Astrocyte (in vitro differentiated cells and primary cell): ENCODE results near the gene SCLT1. TPM values are rescaled to one million over a fixed set of nuclear protein-coding genes. Genes with fewer than 3 reads are reported as not detected.
A peak's percentile ranks its signal among the peaks of the same experiment; 100 is the strongest.

ENCODE experiments used
- DNase-seq: peaks from one replicate; pipeline ENCODE4 v3.0.0-alpha.2; 2010; ENCODE audit warnings: low read depth
- FAIRE-seq: peaks from 2 replicates; lab custom pipeline; 2011; peaks lifted over from hg19 to GRCh38; lab: Jason Lieb, UNC
- H2AFZ ChIP-seq: 2 replicates; pipeline ENCODE4 v1.6.0; 2012; ENCODE audit warnings: low read depth, low read length, inconsistent platforms
- H3K27ac ChIP-seq: 2 replicates; pipeline ENCODE4 v1.5.1; 2011; ENCODE audit warnings: low read depth, low read length, inconsistent platforms
- H3K27me3 ChIP-seq: 2 replicates; pipeline ENCODE4 v1.6.0; 2011; ENCODE audit warnings: low read length, inconsistent platforms; ENCODE audit not compliant: insufficient read depth
- H3K36me3 ChIP-seq: 2 replicates; pipeline ENCODE4 v1.5.1; 2011; ENCODE audit warnings: low read length, inconsistent platforms; ENCODE audit not compliant: insufficient read depth
- H3K4me1 ChIP-seq: 2 replicates; pipeline ENCODE4 v1.5.1; 2011; ENCODE audit warnings: low read length, inconsistent platforms; ENCODE audit not compliant: insufficient read depth
- H3K4me2 ChIP-seq: 2 replicates; pipeline ENCODE4 v1.6.0; 2012; ENCODE audit warnings: low read length, inconsistent platforms
- H3K4me3 ChIP-seq: 2 replicates; pipeline ENCODE4 v1.5.1; 2011; ENCODE audit warnings: low read depth, mild to moderate bottlenecking, low read length, inconsistent platforms; ENCODE audit not compliant: insufficient read depth
- H3K79me2 ChIP-seq: 2 replicates; pipeline ENCODE4 v1.6.0; 2012; ENCODE audit warnings: mild to moderate bottlenecking, low read length, inconsistent platforms; ENCODE audit not compliant: insufficient read depth
- H3K9ac ChIP-seq: 2 replicates; pipeline ENCODE4 v1.6.0; 2012; ENCODE audit warnings: mild to moderate bottlenecking, low read length, inconsistent platforms
- H3K9me3 ChIP-seq: 2 replicates; pipeline ENCODE4 v1.5.1; 2012; ENCODE audit warnings: low read depth, mild to moderate bottlenecking, low read length, inconsistent platforms; ENCODE audit not compliant: insufficient read depth
- H4K20me1 ChIP-seq: 2 replicates; pipeline ENCODE4 v1.6.0; 2012; ENCODE audit warnings: low read length, inconsistent platforms; ENCODE audit not compliant: insufficient read depth
- H3K27ac Mint-ChIP-seq: one replicate; pipeline ENCODE4 v1.8.0; 2021; ENCODE audit warnings: mild to moderate bottlenecking, mixed read lengths; ENCODE audit not compliant: unreplicated experiment
- H3K27me3 Mint-ChIP-seq: one replicate; pipeline ENCODE4 v1.8.0; 2021; ENCODE audit warnings: low read depth, mixed read lengths; ENCODE audit not compliant: unreplicated experiment
- H3K36me3 Mint-ChIP-seq: one replicate; pipeline ENCODE4 v1.8.0; 2021; ENCODE audit warnings: low read depth, mixed read lengths; ENCODE audit not compliant: unreplicated experiment
- H3K4me1 Mint-ChIP-seq: one replicate; pipeline ENCODE4 v1.8.0; 2021; ENCODE audit warnings: low read depth, mixed read lengths; ENCODE audit not compliant: unreplicated experiment
- H3K4me3 Mint-ChIP-seq: one replicate; pipeline ENCODE4 v1.8.0; 2021; ENCODE audit warnings: mild to moderate bottlenecking, moderate library complexity, mixed read lengths; ENCODE audit not compliant: unreplicated experiment
- H3K9me3 Mint-ChIP-seq: one replicate; pipeline ENCODE4 v1.8.0; 2021; ENCODE audit warnings: mild to moderate bottlenecking, mixed read lengths; ENCODE audit not compliant: unreplicated experiment
- EZH2 ChIP-seq: IDR thresholded peaks from 2 replicates; pipeline ENCODE4 v1.6.1; 2012; ENCODE audit warnings: mild to moderate bottlenecking, low read length, inconsistent platforms; ENCODE audit not compliant: insufficient read depth
- total RNA-seq: library from RNA; stranded (reverse); gene quantifications from 2 replicates; pipeline ENCODE4 v1.2.1, GENCODE V29; 2021
- TF ChIP-seq, protein P1 (sequence below): IDR thresholded peaks from 2 replicates; pipeline ENCODE4 v1.5.1; 2011; ENCODE audit warnings: low read depth, mild to moderate bottlenecking, inconsistent platforms, low read length, moderate library complexity; ENCODE audit not compliant: insufficient read depth

The SCLT1 gene
- total RNA-seq, 1 donor from 2014 or later = 11.3 TPM

DNA sequence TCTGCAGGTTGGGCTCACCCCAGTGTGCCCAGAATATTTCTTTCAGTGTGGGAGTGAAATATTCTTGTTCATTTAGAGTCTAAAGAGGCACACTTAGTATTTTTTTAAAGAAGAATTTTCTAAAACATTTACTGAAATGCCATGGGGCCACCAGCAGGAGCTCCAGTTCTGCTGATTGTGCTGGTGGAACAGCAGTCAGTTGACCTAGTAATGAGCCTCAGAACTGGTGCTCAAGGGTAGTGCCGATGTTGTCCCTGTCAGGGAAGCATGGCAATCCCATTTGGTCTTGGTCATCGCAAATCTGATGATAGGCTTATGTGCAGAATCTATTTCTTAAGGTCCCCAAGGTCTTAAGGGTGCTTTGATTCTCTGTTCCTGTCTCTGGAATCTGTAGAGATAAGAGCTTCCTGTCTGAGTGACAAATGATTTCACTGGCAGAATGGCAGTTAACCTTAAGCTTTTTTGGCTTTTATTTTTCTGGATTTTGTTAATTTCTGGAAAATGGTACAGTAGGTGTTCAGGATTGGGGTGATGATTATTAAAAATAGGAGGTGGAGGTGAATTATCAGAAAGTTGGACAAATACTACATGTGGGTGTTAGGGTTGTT is 252.5 kb downstream of the SCLT1 start:
- Histone ChIP-seq H3K27me3 (no peaks in the 10 kb centered on the region), H2AFZ (no peak overlapping the region), H3K9ac (no peak overlapping the region), H3K9me3 (no peaks in the 10 kb centered on the region), H3K79me2 (peaks cover 80% of the 10 kb centered on the region), H3K4me3 (no peak overlapping the region), H3K4me1 (no peaks in the 10 kb centered on the region), H3K27ac (no peak overlapping the region), H3K36me3 (peaks cover 25% of the 10 kb centered on the region), H4K20me1 (peaks cover 38% of the 10 kb centered on the region), H3K4me2 (no peak overlapping the region)
- FAIRE-seq = no peak
- peaks cover 22% of the 10 kb centered on the region for H3K36me3 Mint-ChIP-seq
- no peak for DNase-seq
- TF ChIP-seq, protein P1, sequence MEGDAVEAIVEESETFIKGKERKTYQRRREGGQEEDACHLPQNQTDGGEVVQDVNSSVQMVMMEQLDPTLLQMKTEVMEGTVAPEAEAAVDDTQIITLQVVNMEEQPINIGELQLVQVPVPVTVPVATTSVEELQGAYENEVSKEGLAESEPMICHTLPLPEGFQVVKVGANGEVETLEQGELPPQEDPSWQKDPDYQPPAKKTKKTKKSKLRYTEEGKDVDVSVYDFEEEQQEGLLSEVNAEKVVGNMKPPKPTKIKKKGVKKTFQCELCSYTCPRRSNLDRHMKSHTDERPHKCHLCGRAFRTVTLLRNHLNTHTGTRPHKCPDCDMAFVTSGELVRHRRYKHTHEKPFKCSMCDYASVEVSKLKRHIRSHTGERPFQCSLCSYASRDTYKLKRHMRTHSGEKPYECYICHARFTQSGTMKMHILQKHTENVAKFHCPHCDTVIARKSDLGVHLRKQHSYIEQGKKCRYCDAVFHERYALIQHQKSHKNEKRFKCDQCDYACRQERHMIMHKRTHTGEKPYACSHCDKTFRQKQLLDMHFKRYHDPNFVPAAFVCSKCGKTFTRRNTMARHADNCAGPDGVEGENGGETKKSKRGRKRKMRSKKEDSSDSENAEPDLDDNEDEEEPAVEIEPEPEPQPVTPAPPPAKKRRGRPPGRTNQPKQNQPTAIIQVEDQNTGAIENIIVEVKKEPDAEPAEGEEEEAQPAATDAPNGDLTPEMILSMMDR = no peak
- TF ChIP-seq EZH2 = no peak
- no peak overlapping the region for H3K27ac Mint-ChIP-seq
- peak overlapping the region; percentile 30 for H3K4me3 Mint-ChIP-seq
- peaks cover 26% of the 10 kb centered on the region for H3K4me1 Mint-ChIP-seq
- H3K9me3 Mint-ChIP-seq = no peaks in the 10 kb centered on the region
- no peaks in the 10 kb centered on the region for H3K27me3 Mint-ChIP-seq

DNA sequence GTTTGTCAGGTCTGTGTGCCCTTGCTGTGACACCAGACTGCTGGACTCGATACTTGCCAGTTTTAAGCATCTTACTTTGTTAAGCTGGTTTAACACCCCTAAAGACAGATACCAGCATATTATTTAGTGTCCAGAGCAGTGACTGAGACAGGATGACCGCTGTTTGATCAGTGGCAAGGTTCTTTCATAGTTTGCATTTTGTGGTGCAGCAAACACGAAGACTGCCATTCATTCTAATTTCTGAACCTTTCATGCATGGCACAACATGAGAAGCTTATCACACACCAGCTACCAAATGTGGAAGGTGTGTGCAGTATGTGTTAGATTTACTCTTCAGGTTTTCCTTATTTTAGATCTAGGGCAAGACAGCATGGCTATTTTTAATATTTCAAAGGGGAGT is 255.7 kb downstream of the SCLT1 start:
- Mint-ChIP-seq H3K4me3 (no peak overlapping the region), H3K27me3 (no peaks in the 10 kb centered on the region), H3K4me1 (peaks cover 28% of the 10 kb centered on the region), H3K27ac (peak overlapping the region; percentile 0), H3K36me3 (peaks cover 14% of the 10 kb centered on the region), H3K9me3 (no peaks in the 10 kb centered on the region)
- Histone ChIP-seq H3K4me1 (no peaks in the 10 kb centered on the region), H3K27me3 (no peaks in the 10 kb centered on the region), H4K20me1 (peaks cover 40% of the 10 kb centered on the region), H3K9ac (no peak overlapping the region), H3K4me3 (no peak overlapping the region), H3K27ac (no peak overlapping the region), H2AFZ (no peak overlapping the region), H3K36me3 (peaks cover 3% of the 10 kb centered on the region), H3K9me3 (no peaks in the 10 kb centered on the region), H3K4me2 (no peak overlapping the region), H3K79me2 (peaks cover 93% of the 10 kb centered on the region)
- DNase-seq = no peak
- FAIRE-seq = no peak
- no peak for TF ChIP-seq EZH2
- TF ChIP-seq, protein P1 = no peak

DNA sequence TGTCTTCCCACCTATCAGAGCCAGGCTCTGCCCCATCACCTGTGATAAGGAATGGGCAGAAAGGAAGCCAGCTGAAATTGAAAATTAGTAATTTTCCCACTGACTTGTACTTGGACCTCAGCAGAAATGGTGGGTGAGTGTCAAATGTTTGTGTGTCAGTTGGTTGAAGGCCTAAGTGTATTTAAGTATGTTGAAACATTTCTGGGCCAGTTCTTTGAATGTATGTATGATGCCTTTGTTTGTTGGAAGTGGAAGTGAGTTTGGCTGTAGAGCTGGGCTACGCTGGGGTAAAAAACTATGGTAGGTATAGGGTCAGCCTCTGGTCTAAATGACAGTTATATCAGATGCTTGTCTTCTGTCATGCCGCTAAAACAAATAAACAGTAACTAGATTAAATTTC is 256.1 kb downstream of the SCLT1 start:
- peaks cover 43% of the 10 kb centered on the region for H4K20me1 ChIP-seq
- H3K79me2 ChIP-seq = peaks cover 93% of the 10 kb centered on the region
- Mint-ChIP-seq H3K27me3 (no peaks in the 10 kb centered on the region), H3K4me1 (peaks cover 32% of the 10 kb centered on the region), H3K4me3 (no peak overlapping the region), H3K36me3 (peaks cover 16% of the 10 kb centered on the region), H3K9me3 (no peaks in the 10 kb centered on the region), H3K27ac (no peak overlapping the region)
- no peak overlapping the region for H3K27ac ChIP-seq
- H3K27me3 ChIP-seq = no peaks in the 10 kb centered on the region
- no peaks in the 10 kb centered on the region for H3K9me3 ChIP-seq
- FAIRE-seq (no peak), DNase-seq (no peak)
- no peak overlapping the region for H3K4me2 ChIP-seq
- H3K36me3 ChIP-seq = peaks cover 3% of the 10 kb centered on the region
- TF ChIP-seq EZH2 = no peak
- TF ChIP-seq, protein P1 = no peak
- no peak overlapping the region for H3K9ac ChIP-seq
- no peak overlapping the region for H2AFZ ChIP-seq
- no peak overlapping the region for H3K4me3 ChIP-seq
- no peaks in the 10 kb centered on the region for H3K4me1 ChIP-seq
